ENCODE measurements around the gene CLDN24. TPM values are rescaled to one million over a fixed set of nuclear protein-coding genes. Genes with fewer than 3 reads are reported as not detected.

The CLDN24 gene
- total RNA-seq, 1 experiment from 2014 or later: not detected

DNA sequence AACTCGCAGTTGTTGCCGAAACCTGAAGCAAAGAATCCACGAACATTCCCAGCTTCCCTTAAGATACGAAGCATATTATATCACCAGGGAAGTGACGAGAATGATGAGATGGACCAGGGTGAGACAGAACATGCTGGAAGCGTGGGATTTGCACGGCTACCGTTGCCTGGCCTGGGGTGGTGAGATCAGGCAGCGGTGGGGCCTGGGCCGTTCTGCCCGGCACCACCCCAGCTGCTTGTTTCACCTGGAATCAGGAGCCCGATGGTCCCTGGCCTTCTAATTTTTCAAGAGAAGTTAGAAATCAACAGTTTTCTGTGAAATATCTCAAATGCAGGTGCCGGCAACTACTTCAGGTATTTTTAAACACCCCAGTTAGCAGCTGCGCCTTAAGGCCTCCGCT lies 7.9 kb downstream of the CLDN24 start:
- CTCF ChIA-PET: no interaction called here
- H3K36me3 ChIP-seq (ENCODE audit: control insufficient read depth in 1 of 2, insufficient read depth in 2 of 2, low read length in 2 of 2): 0 out of 4 replicates have a peak, but pooled peaks cover 0 to 3% of the 10 kb centered on the region in 2 experiments

GRCh38 chr4:183312841-183313240 lies 9.4 kb downstream of the CLDN24 start:
- 0 out of 4 replicates have a peak, but pooled peaks cover 0 to 4% of the 10 kb centered on the region in 2 experiments for H3K36me3 ChIP-seq (ENCODE audit: control insufficient read depth in 1 of 2, insufficient read depth in 2 of 2, low read length in 2 of 2)
- no peak overlapping the region for H2AFZ ChIP-seq (ENCODE audit: low read depth, low read length, poor library complexity, severe bottlenecking)
- intact Hi-C loops (cut with micrococcal nuclease): no loop called here
- ChIA-PET POLR2A (no interaction called here), RAD21 (ENCODE audit: low non-redundant PET in 1 of 2, low total read pairs in 2 of 2, uncharacterized antibody in 2 of 2, unreplicated experiment in 2 of 2) (no interaction called here), CTCF (no interaction called here)
- no peak overlapping the region for H3K9ac ChIP-seq (ENCODE audit: low read length)
- no peaks in the 10 kb centered on the region for H3K79me2 ChIP-seq (ENCODE audit: insufficient read depth, low read length)
- ATAC-seq: no peak
- no peaks in the 10 kb centered on the region for H3K9me3 ChIP-seq (ENCODE audit: control insufficient read depth in 1 of 2, insufficient read depth in 1 of 2, low read depth in 1 of 2, low read length in 2 of 2)
- no peak overlapping the region for H3K27ac ChIP-seq (ENCODE audit: low read depth, low read length)
- no peaks in the 10 kb centered on the region for H3K27me3 ChIP-seq (ENCODE audit: insufficient read depth, low read length)
- no peak for DNase-seq (ENCODE audit: low read depth, low spot score)
- H3K9me2 ChIP-seq (ENCODE audit: insufficient read depth): no peaks in the 10 kb centered on the region
- H3K4me1 ChIP-seq (ENCODE audit: control insufficient read depth in 1 of 2, insufficient read depth in 2 of 2, low read length in 2 of 2): no peaks in the 10 kb centered on the region
- no peak overlapping the region for H3K4me3 ChIP-seq (replicated peaks in 1 of 2; ENCODE audit: low read depth in 1 of 2, low read length in 2 of 2)
- no TSS peak for BruUV-seq (replicated peaks)
- H4K20me1 ChIP-seq (ENCODE audit: insufficient read depth): no peaks in the 10 kb centered on the region
- no peak overlapping the region for H3K4me2 ChIP-seq (ENCODE audit: low read length)
- no peak for TF ChIP-seq RAD21 (IDR thresholded peaks at IDR 0.05; ENCODE audit: low read depth)
- TF ChIP-seq FOSL1 (IDR thresholded peaks at IDR 0.05; ENCODE audit: low read depth): no peak
- TF ChIP-seq, protein P1, sequence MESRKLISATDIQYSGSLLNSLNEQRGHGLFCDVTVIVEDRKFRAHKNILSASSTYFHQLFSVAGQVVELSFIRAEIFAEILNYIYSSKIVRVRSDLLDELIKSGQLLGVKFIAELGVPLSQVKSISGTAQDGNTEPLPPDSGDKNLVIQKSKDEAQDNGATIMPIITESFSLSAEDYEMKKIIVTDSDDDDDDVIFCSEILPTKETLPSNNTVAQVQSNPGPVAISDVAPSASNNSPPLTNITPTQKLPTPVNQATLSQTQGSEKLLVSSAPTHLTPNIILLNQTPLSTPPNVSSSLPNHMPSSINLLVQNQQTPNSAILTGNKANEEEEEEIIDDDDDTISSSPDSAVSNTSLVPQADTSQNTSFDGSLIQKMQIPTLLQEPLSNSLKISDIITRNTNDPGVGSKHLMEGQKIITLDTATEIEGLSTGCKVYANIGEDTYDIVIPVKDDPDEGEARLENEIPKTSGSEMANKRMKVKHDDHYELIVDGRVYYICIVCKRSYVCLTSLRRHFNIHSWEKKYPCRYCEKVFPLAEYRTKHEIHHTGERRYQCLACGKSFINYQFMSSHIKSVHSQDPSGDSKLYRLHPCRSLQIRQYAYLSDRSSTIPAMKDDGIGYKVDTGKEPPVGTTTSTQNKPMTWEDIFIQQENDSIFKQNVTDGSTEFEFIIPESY (IDR thresholded peaks at IDR 0.05; ENCODE audit: extremely low read depth, insufficient replicate concordance, low read length): no peak
- TF ChIP-seq JUND (IDR thresholded peaks at IDR 0.05): no peak
- TF ChIP-seq SIN3A (IDR thresholded peaks at IDR 0.05; ENCODE audit: low read depth): no peak
- TF ChIP-seq, protein P2, sequence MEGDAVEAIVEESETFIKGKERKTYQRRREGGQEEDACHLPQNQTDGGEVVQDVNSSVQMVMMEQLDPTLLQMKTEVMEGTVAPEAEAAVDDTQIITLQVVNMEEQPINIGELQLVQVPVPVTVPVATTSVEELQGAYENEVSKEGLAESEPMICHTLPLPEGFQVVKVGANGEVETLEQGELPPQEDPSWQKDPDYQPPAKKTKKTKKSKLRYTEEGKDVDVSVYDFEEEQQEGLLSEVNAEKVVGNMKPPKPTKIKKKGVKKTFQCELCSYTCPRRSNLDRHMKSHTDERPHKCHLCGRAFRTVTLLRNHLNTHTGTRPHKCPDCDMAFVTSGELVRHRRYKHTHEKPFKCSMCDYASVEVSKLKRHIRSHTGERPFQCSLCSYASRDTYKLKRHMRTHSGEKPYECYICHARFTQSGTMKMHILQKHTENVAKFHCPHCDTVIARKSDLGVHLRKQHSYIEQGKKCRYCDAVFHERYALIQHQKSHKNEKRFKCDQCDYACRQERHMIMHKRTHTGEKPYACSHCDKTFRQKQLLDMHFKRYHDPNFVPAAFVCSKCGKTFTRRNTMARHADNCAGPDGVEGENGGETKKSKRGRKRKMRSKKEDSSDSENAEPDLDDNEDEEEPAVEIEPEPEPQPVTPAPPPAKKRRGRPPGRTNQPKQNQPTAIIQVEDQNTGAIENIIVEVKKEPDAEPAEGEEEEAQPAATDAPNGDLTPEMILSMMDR (IDR thresholded peaks at IDR 0.05 in 2 of 3, conservative IDR thresholded peaks at IDR 0.05 in 1 of 3; ENCODE audit: borderline replicate concordance in 1 of 3, insufficient read depth in 1 of 3, low read depth in 2 of 3, low read length in 2 of 3): no peak
- no peak for TF ChIP-seq POLR2A (IDR thresholded peaks at IDR 0.05; ENCODE audit: borderline replicate concordance, extremely low read depth, insufficient read depth, insufficient read length)
- no peak for TF ChIP-seq EGR1 (IDR thresholded peaks at IDR 0.05; ENCODE audit: low read depth)
- TF ChIP-seq ZNF274 (IDR thresholded peaks at IDR 0.05; ENCODE audit: low read depth, low read length): no peak
- no peak for TF ChIP-seq YY1 (IDR thresholded peaks at IDR 0.05; ENCODE audit: extremely low read depth, insufficient replicate concordance, low read depth, low read length)
- no peak for TF ChIP-seq SP1 (IDR thresholded peaks at IDR 0.05; ENCODE audit: low read depth)
- TF ChIP-seq, protein P3, sequence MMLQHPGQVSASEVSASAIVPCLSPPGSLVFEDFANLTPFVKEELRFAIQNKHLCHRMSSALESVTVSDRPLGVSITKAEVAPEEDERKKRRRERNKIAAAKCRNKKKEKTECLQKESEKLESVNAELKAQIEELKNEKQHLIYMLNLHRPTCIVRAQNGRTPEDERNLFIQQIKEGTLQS (IDR thresholded peaks at IDR 0.05): no peak
- TF ChIP-seq EZH2 (IDR thresholded peaks at IDR 0.05): no peak
- TF ChIP-seq, protein P4, sequence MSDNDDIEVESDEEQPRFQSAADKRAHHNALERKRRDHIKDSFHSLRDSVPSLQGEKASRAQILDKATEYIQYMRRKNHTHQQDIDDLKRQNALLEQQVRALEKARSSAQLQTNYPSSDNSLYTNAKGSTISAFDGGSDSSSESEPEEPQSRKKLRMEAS (IDR thresholded peaks at IDR 0.05): no peak
- TF ChIP-seq ZFX (IDR thresholded peaks at IDR 0.05): no peak
- TF ChIP-seq CBX3 (IDR thresholded peaks at IDR 0.05; ENCODE audit: low read depth): no peak
- TF ChIP-seq ELF1 (IDR thresholded peaks at IDR 0.05; ENCODE audit: borderline replicate concordance, low read depth): no peak
- TF ChIP-seq CEBPB (IDR thresholded peaks at IDR 0.05; ENCODE audit: low read depth): no peak
- TF ChIP-seq POLR2AphosphoS5 (IDR thresholded peaks at IDR 0.05; ENCODE audit: low read depth, low read length): no peak

More for the DNA sequence above, 7.9 kb downstream of the CLDN24 start:
- RAD21 ChIA-PET (ENCODE audit: low non-redundant PET in 1 of 2, low total read pairs in 2 of 2, uncharacterized antibody in 2 of 2, unreplicated experiment in 2 of 2): no interaction called here
- Histone ChIP-seq H3K27ac (ENCODE audit: low read depth, low read length) (no peak overlapping the region), H3K9ac (ENCODE audit: low read length) (no peak overlapping the region), H3K4me1 (ENCODE audit: control insufficient read depth in 1 of 2, insufficient read depth in 2 of 2, low read length in 2 of 2) (no peaks in the 10 kb centered on the region), H3K9me2 (ENCODE audit: insufficient read depth) (no peaks in the 10 kb centered on the region), H3K4me2 (ENCODE audit: low read length) (no peak overlapping the region), H3K79me2 (ENCODE audit: insufficient read depth, low read length) (no peaks in the 10 kb centered on the region), H3K4me3 (replicated peaks in 1 of 2; ENCODE audit: low read depth in 1 of 2, low read length in 2 of 2) (no peak overlapping the region), H3K27me3 (ENCODE audit: insufficient read depth, low read length) (no peaks in the 10 kb centered on the region), H2AFZ (ENCODE audit: low read depth, low read length, poor library complexity, severe bottlenecking) (no peak overlapping the region), H3K9me3 (ENCODE audit: control insufficient read depth in 1 of 2, insufficient read depth in 1 of 2, low read depth in 1 of 2, low read length in 2 of 2) (no peaks in the 10 kb centered on the region), H4K20me1 (ENCODE audit: insufficient read depth) (no peaks in the 10 kb centered on the region)
- no peak for TF ChIP-seq ELF1 (IDR thresholded peaks at IDR 0.05; ENCODE audit: borderline replicate concordance, low read depth)
- no peak for TF ChIP-seq SP1 (IDR thresholded peaks at IDR 0.05; ENCODE audit: low read depth)
- ATAC-seq (no peak), DNase-seq (ENCODE audit: low read depth, low spot score) (no peak)
- BruUV-seq (replicated peaks): no TSS peak
- intact Hi-C loops (cut with micrococcal nuclease): no loop called here
- POLR2A ChIA-PET: no interaction called here
